Measurements from ENCODE around the gene ZNF770.

GRCh38 chr15:34993877-34994276, 5.8 kb upstream of the ZNF770 start:
- TF ChIP-seq POLR2A (IDR thresholded peaks at IDR 0.05) (no peak), CTCF (IDR thresholded peaks at IDR 0.05) (no peak)
